ENCODE data around the gene PCDH19.

PCDH19 gene

GRCh38 chrX:100289066-100289558 lies 121.0 kb downstream of the PCDH19 start:
- DNase-seq = no peak

- no peak for DNase-seq
Observed at GRCh38 chrX:100277231-100277630, 132.8 kb downstream of the PCDH19 start.

GRCh38 chrX:100274916-100275315 lies 135.2 kb downstream of the PCDH19 start:
- no peak for DNase-seq

- DNase-seq = no peak
Observed at GRCh38 chrX:100265179-100265578, 144.9 kb downstream of the PCDH19 start.

GRCh38 chrX:100264200-100264599 lies 145.9 kb downstream of the PCDH19 start:
- no peak for DNase-seq

GRCh38 chrX:100263650-100264049 lies 146.4 kb downstream of the PCDH19 start:
- DNase-seq = no peak

- DNase-seq = no peak
Observed at GRCh38 chrX:100248885-100249493, 161.1 kb downstream of the PCDH19 start.

GRCh38 chrX:100247826-100248225 lies 162.2 kb downstream of the PCDH19 start:
- DNase-seq = no peak

DNA sequence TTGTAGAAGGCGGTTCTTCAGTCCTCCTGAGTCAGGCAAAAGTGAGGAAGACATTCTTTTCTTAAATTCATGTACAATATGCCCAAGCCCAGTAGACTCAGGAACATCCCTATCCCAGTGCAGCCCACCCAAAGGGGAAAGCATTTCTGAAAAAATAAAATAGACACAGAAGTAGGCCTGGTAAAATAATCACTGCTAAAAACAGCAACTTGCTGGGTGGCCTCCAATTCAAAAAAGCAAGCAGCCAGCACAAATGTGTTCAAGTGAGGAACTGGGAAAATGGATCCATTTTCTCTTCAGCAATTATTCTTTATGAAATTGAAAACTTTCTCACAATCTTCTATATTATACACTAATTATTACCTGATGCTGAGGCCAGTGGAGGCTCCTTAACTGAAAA lies 165.4 kb downstream of the PCDH19 start:
- DNase-seq = no peak

Measured in NCI-H2029 (cell line).